Activated CD4-positive, alpha-beta memory T cell treated with anti-CD3 and anti-CD28 coated beads, Interleukin-2, amount 10 ng/mL, durations not matched to agents 7 days and 5 days (primary cell): ENCODE data around the gene FBXO30. TPM values are rescaled to one million over a fixed set of nuclear protein-coding genes. Genes with fewer than 3 reads are reported as not detected.

ENCODE experiments used
- CTCF ChIA-PET: fragments of 350-600 bp; sonication (Branson Sonifier 250); formaldehyde crosslinking; loops from one replicate; lab custom pipeline; 2021; ENCODE audit warnings: antibody characterized with exemption, inconsistent platforms; lab: Charles Lee
- POLR2A ChIA-PET: fragments of 350-600 bp; sonication (Branson Sonifier 250); formaldehyde crosslinking; loops from one replicate; lab custom pipeline; 2021; ENCODE audit warnings: antibody characterized with exemption; lab: Charles Lee
- DNase-seq: peaks from one replicate; pipeline ENCODE4 v3.0.0-alpha.2; 2020
- H3K27ac Mint-ChIP-seq: one replicate; pipeline ENCODE4 v1.8.0; 2021; ENCODE audit warnings: mild to moderate bottlenecking, mixed read lengths
- H3K27me3 Mint-ChIP-seq: one replicate; pipeline ENCODE4 v1.8.0; 2021; ENCODE audit warnings: mixed read lengths
- H3K36me3 Mint-ChIP-seq: one replicate; pipeline ENCODE4 v1.8.0; 2021; ENCODE audit warnings: low read depth, mixed read lengths
- H3K4me1 Mint-ChIP-seq: one replicate; pipeline ENCODE4 v1.8.0; 2021; ENCODE audit warnings: mixed read lengths
- H3K4me3 Mint-ChIP-seq: one replicate; pipeline ENCODE4 v1.8.0; 2021; ENCODE audit warnings: mild to moderate bottlenecking, mixed read lengths
- H3K9me3 Mint-ChIP-seq: one replicate; pipeline ENCODE4 v1.8.0; 2021; ENCODE audit warnings: mixed read lengths
- total RNA-seq, 2 experiments: library from RNA; stranded (reverse); gene quantifications; one replicate each; pipeline ENCODE4 v1.2.3, GENCODE V29; 2021

FBXO30 gene, protein sequence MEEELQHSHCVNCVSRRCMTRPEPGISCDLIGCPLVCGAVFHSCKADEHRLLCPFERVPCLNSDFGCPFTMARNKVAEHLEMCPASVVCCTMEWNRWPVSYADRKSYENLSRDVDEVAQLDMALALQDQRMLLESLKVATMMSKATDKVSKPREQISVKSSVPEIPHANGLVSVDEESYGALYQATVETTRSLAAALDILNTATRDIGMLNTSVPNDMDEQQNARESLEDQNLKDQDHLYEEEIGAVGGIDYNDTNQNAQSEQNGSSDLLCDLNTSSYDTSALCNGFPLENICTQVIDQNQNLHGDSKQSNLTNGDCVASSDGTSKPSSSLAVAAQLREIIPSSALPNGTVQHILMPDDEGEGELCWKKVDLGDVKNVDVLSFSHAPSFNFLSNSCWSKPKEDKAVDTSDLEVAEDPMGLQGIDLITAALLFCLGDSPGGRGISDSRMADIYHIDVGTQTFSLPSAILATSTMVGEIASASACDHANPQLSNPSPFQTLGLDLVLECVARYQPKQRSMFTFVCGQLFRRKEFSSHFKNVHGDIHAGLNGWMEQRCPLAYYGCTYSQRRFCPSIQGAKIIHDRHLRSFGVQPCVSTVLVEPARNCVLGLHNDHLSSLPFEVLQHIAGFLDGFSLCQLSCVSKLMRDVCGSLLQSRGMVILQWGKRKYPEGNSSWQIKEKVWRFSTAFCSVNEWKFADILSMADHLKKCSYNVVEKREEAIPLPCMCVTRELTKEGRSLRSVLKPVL
- total RNA-seq, result 1 to 10 TPM; 5.0 to 5.5 TPM

DNA sequence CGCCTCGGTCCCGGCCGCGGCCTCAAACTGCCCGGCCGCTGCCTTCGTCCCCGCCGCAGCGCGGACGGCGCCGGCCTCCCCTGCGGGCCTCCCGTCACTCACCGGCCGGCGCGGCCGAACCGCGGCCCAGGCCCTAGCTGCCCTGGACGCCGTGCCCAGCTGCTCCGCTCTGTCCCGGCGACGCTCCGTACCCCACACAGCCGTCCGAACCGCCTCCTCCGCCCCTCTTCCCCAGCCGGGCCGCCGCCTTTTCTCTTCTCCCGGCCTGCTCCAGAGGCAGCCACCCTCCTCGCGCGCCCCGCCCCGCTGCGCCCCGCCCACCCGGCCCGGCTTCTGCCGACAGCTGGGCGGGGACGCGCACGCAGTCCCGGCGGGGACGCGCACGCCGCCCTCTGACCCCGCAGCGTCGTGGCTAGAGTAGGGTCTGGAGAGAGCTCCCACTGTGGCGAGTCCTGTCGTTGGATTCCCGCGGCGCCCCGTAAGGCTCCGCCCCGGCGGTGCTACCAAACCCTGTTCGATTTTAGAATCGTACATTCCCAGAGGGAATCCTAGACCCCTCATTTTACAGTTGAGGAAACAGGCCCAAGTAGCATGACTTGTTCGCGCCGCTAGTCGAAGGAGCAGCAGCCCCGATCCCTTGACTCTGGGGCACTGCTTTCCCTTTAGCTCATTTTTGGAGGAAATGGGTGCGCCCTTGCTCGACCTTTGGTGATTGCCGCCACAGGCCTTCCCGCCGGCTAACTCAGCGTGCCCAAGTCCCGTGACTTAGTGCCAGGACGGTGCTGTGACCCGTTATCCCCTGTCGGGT, at the start of gene FBXO30:
FBXO30 (minus strand) TSS at position 295 of the 808 bp plus-strand sequence. CDS start 8,390 bp downstream, outside the sequence.
- Mint-ChIP-seq H3K4me3 (peak within 1 kb of the TSS; percentile 91), H3K9me3 (no peaks in the 10 kb centered on the region), H3K27me3 (no peaks in the 10 kb centered on the region), H3K27ac (peak within 1 kb of the TSS; percentile 88), H3K36me3 (no peaks in the 10 kb centered on the region), H3K4me1 (peaks cover 29% of the 10 kb centered on the region)
- ChIA-PET POLR2A (interaction anchor here (0.6 to 3.6 kb wide), 16 partner anchors 10 to 1231 kb away, joined by 3 to 84 read pairs (median 4); partner anchors contain the start of genes EPM2A and SHPRH), CTCF (interaction anchor here (0.9 to 1.9 kb wide), 8 partner anchors 11 to 113 kb away, joined by 3 to 7 read pairs (median 3); partner anchors contain the start of gene EPM2A)
- DNase-seq, result peak; percentile 90

DNA sequence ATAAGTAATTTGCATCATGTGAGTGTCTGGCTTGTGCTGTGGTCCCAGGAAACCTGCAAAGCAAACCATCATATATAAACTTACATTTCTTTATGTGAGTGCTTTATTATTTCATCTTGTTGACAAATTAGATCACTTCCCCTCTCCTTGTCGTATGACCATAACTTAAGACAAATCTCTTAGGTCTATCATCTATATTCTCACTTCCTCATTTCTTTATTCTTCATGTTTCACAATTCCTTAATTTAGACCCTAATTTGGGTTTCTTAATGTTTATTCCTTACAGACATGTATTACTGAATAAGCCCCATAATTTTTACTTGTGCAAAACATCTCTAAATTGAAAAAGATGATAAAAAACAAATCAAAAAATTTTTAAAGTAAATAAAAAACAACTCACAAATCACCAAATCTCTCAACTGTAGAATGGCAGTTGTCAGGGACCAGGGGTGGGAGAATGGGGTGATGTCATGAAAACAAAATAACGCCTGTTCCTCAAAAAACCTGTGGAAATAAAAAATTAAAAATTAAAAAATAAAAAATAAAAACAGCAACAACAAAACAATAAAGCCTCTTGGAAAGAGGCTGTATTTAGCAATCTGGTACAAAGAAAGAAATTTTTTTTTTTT, 49.5 kb upstream of the FBXO30 start:
- Mint-ChIP-seq H3K4me3 (no peak overlapping the region), H3K4me1 (peaks cover 31% of the 10 kb centered on the region), H3K9me3 (peaks cover 12% of the 10 kb centered on the region), H3K27ac (no peak overlapping the region), H3K27me3 (no peaks in the 10 kb centered on the region), H3K36me3 (peaks cover 11% of the 10 kb centered on the region)
- CTCF ChIA-PET, result interaction anchor here (2.2 kb wide), 1 partner anchor 49 kb away, joined by 7 read pairs; the partner anchor contains the start of gene FBXO30
- POLR2A ChIA-PET, result no interaction called here
- no peak for DNase-seq

DNA sequence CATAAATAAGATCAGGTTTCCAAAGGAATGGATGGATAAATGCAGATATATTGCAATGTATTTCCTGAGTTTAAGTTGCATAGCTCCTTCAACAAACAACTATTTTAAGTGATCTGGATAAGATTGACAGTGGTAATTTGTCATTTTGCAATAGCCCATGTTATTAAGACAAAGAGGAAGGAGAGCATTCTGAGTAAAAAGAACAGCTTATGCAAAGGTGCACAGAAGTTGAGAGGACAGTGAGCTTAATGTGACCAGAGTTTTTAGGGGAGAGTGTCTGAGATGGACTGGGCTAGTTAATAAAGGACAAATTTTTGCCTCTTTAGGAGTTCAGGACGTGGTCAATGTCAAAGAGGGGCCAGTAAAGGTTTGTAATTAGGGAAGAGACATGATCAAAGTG, 48.8 kb upstream of the FBXO30 start:
- ChIA-PET CTCF (no interaction called here), POLR2A (no interaction called here)
- Mint-ChIP-seq H3K27me3 (no peaks in the 10 kb centered on the region), H3K9me3 (peaks cover 12% of the 10 kb centered on the region), H3K4me3 (no peak overlapping the region), H3K36me3 (peaks cover 11% of the 10 kb centered on the region), H3K4me1 (peaks cover 31% of the 10 kb centered on the region), H3K27ac (no peak overlapping the region)
- no peak for DNase-seq

DNA sequence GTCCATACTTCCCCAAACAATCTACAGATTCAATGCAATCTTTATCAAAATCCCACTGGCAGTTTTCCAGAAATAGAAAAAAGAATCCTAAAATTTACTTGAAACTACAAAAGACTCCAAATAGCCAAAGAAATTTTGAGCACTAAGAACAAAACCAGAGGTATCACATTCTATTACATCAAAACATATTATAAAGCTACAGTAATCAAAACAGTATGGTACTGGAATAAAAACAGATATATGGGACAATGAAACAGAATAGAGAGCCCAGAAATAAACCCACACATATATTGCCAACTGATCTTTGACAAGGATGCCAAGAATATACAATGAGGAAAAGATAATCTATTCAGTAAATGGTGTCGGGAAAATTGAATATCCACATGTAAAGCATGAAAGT, 46.0 kb upstream of the FBXO30 start:
- H3K27ac Mint-ChIP-seq, result no peak overlapping the region
- CTCF ChIA-PET, result no interaction called here
- H3K9me3 Mint-ChIP-seq, result peaks cover 12% of the 10 kb centered on the region
- H3K4me1 Mint-ChIP-seq, result peaks cover 13% of the 10 kb centered on the region
- peaks cover 11% of the 10 kb centered on the region for H3K36me3 Mint-ChIP-seq
- no peak for DNase-seq
- H3K4me3 Mint-ChIP-seq, result no peak overlapping the region
- no peaks in the 10 kb centered on the region for H3K27me3 Mint-ChIP-seq
- POLR2A ChIA-PET, result no interaction called here

DNA sequence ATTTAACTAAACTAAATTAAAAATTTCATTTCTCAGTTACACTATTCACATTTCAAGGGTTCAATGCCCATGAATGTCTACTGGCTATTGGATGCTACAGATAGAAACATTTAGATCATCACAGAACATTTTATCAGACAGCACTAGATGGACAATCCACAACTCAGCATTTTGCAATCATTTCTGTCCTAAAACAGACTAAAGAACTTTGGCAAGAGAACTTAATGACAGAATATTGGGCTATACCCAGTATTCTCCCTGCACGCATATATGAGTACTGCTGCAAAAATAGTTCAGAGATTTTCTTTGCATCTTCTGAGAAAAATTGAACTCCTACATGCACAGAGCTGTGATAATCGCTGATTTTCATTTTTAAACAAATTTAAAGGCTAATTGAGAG, 36.1 kb upstream of the FBXO30 start:
- ChIA-PET CTCF (no interaction called here), POLR2A (no interaction called here)
- Mint-ChIP-seq H3K9me3 (no peaks in the 10 kb centered on the region), H3K36me3 (no peaks in the 10 kb centered on the region), H3K4me1 (no peaks in the 10 kb centered on the region), H3K27me3 (no peaks in the 10 kb centered on the region), H3K4me3 (no peak overlapping the region), H3K27ac (no peak overlapping the region)
- no peak for DNase-seq

DNA sequence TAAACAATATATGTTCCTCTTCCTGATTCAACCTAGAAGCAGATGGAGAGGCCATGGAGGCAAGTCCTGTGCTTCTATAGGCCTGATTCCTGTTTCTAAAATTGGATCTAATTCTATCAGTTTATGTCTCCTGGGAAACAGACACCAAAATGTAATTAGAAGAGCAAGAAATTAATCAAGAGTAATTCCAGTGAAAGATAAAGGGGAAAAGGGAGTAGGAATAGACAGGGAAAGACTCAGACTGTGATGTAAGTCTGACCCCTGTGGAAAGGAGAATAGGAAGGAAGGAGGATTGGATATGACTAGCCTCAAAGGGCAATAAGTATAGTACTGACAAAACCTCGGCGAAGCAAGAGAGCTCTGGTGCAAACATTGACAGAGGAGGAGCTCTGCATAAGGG, 33.9 kb upstream of the FBXO30 start:
- ChIA-PET POLR2A (no interaction called here), CTCF (no interaction called here)
- Mint-ChIP-seq H3K27me3 (no peaks in the 10 kb centered on the region), H3K4me3 (no peak overlapping the region), H3K4me1 (no peaks in the 10 kb centered on the region), H3K9me3 (no peaks in the 10 kb centered on the region), H3K36me3 (no peaks in the 10 kb centered on the region), H3K27ac (no peak overlapping the region)
- no peak for DNase-seq

DNA sequence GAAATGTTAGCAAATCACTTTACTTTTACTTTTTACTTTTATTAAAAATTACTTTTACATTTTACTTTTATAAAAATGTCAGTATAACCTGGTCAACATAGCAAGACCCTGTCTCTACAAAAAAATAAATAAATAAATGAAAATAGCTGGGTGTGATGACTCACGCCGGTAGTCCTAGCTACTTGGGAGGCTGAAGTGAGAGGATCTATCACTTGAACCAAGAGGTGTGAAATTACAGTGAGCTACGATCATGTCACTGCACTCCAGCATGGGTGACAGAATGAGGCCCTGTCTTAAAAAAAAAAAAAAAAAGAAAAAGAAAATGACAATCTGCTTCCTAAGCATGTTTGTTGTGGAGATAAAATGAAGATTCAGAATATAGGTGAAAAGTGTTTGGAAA, 31.0 kb upstream of the FBXO30 start:
- H3K27me3 Mint-ChIP-seq, result no peaks in the 10 kb centered on the region
- H3K27ac Mint-ChIP-seq, result no peak overlapping the region
- H3K4me3 Mint-ChIP-seq, result no peak overlapping the region
- no peaks in the 10 kb centered on the region for H3K36me3 Mint-ChIP-seq
- no peak for DNase-seq
- H3K9me3 Mint-ChIP-seq, result no peaks in the 10 kb centered on the region
- ChIA-PET POLR2A (no interaction called here), CTCF (no interaction called here)
- H3K4me1 Mint-ChIP-seq, result no peaks in the 10 kb centered on the region

DNA sequence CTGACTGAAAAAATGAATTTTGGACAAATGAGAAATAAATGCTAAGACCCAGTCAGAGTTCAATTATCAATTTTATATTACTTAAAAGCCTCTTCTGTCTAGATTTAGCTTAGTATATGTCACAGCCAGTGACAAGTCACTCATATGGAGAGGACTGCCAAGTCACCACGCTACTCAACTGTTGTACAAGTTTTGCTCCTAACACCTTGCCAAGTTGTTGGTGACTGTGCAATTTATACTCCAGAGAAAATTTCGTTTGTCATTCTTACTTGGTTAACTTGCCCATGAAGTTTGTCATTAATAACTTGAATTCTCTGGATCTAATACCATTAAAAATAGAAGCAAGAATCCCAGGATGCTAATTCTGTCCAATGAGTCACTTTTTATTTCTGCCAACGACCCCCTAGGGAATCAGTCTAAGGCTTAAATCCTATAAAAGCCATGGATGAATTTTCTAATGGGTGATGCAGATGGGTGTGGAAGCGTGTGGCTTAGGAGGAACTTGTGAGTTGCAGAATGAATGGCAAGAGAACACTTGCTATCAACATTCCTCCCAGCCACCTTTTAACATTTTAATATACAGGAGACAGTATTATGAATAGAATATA, 30.4 kb upstream of the FBXO30 start:
- ChIA-PET POLR2A (no interaction called here), CTCF (no interaction called here)
- Mint-ChIP-seq H3K36me3 (no peaks in the 10 kb centered on the region), H3K27me3 (no peaks in the 10 kb centered on the region), H3K27ac (no peak overlapping the region), H3K4me1 (no peaks in the 10 kb centered on the region), H3K4me3 (no peak overlapping the region), H3K9me3 (no peaks in the 10 kb centered on the region)
- DNase-seq, result no peak

DNA sequence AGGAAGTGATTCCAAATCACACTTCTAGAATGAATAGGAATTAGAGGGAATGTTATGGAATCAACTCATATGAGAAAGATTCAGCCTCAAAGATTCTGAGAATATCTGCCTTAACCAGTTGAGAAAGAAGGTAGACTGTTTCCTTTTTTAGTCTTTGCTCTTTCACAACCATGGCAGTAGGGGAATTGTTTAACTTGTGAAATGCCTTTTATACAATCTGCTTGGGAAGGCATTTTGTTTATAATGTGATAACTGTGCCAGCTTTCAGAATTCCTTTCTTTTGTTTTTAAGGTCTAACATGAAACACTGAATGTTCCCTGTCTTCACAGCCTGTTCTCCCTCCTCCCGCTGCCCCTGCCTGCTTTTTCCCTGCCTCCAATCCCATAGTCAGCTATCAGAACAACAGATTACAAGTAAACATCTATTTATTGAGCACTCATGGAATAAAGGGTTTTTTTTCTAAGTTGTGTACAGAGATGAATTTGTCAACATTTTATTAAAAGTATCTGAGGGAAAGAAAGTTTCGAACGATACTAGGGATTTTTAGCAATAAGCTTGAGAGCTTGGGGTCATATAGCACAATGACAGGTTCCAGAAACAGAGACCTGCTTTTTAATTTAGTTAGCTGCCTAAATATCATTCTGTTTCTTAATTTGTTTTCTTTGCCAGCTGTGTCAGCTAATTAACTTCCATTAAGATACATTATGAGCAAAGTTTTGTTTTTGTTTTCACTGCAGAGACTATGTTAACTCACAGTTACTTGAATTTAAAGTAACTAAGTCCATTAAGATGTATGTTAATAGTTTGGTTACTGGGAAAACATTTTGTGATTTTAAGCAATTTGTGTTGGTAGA, 28.3 kb upstream of the FBXO30 start:
- POLR2A ChIA-PET, result no interaction called here
- no peak for DNase-seq
- Mint-ChIP-seq H3K27ac (no peak overlapping the region), H3K4me1 (no peaks in the 10 kb centered on the region), H3K27me3 (no peaks in the 10 kb centered on the region), H3K9me3 (no peaks in the 10 kb centered on the region), H3K4me3 (no peak overlapping the region), H3K36me3 (no peaks in the 10 kb centered on the region)
- CTCF ChIA-PET, result no interaction called here

DNA sequence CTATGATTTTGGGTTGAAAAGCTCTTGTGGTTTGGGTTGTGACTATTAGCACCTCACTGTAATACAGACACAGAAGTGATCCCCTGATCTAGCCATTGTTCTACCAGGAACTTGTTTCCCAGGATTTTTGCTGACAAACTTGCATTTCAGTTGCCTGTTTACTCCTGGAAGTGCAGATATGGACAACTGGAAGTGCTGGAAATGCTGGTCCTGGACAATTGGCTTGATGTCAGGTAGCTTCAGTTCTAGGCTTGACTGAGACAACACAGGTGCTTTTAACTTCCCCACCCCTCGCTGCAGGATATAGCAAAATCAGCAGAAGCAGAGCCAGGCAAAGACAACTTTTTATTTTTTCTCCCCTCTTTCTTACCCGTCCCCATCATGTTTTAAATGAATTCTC, 27.1 kb upstream of the FBXO30 start:
- no peak overlapping the region for H3K4me3 Mint-ChIP-seq
- no peak for DNase-seq
- no peak overlapping the region for H3K27ac Mint-ChIP-seq
- ChIA-PET POLR2A (no interaction called here), CTCF (interaction anchor here (0.7 kb wide), 1 partner anchor 27 kb away, joined by 3 read pairs; the partner anchor contains the start of gene FBXO30)
- H3K27me3 Mint-ChIP-seq, result no peaks in the 10 kb centered on the region
- no peaks in the 10 kb centered on the region for H3K4me1 Mint-ChIP-seq
- H3K36me3 Mint-ChIP-seq, result no peaks in the 10 kb centered on the region
- H3K9me3 Mint-ChIP-seq, result no peaks in the 10 kb centered on the region

DNA sequence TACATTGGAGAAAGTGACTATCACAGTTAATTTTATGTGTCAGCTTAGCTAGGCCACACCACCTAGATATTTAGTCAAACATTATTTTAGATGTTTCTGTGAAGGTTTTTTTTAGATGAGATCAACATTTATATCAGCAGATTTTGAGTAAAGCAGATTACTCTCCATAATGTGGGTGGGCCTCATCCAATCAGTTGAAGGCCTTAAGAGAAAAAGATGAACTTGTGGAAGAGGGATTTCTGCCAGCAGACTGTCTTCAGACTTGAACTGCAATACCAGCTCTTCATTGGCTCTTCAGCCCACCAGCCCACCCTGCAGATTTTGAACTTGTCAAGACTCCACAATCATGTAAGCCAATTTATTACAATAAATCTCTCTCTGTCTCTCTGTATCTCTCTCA, 25.1 kb upstream of the FBXO30 start:
- Mint-ChIP-seq H3K27ac (no peak overlapping the region), H3K27me3 (no peaks in the 10 kb centered on the region), H3K4me3 (no peak overlapping the region), H3K4me1 (peaks cover 7% of the 10 kb centered on the region), H3K9me3 (no peaks in the 10 kb centered on the region), H3K36me3 (no peaks in the 10 kb centered on the region)
- ChIA-PET POLR2A (no interaction called here), CTCF (no interaction called here)
- no peak for DNase-seq
